Dermis microvascular lymphatic vessel endothelial cell (primary cell): ENCODE data around the gene RGPD8. TPM values are rescaled to one million over a fixed set of nuclear protein-coding genes. Genes with fewer than 3 reads are reported as not detected.
A peak's percentile ranks its signal among the peaks of the same experiment; 100 is the strongest.
"Not testable (repeated sequence)": the region's sequence is repeated elsewhere in the genome, so short reads cannot be mapped to it uniquely, and the experiment has no call there.

ENCODE experiments used
- DNase-seq, 2 donors: peaks; one replicate each; pipeline versions ENCODE4 v3.0.0 to v3.0.0-alpha.2; 2010; ENCODE audit warnings: low read depth in 2 of 2
- total RNA-seq: library from RNA; depleted of rRNA; stranded (reverse); fragments of >200 nt; gene quantifications from 2 replicates; pipeline ENCODE4 v1.2.1, GENCODE V29; 2014

RGPD8 gene
- total RNA-seq, 1 donor from 2014 or later = 6.2 TPM

- not testable (repeated sequence) for DNase-seq
Observed at GRCh38 chr2:112435716-112436431, 2.4 kb upstream of the RGPD8 start.

GRCh38 chr2:112434890-112435715 lies 1.7 kb upstream of the RGPD8 start:
- not testable (repeated sequence) for DNase-seq

DNA sequence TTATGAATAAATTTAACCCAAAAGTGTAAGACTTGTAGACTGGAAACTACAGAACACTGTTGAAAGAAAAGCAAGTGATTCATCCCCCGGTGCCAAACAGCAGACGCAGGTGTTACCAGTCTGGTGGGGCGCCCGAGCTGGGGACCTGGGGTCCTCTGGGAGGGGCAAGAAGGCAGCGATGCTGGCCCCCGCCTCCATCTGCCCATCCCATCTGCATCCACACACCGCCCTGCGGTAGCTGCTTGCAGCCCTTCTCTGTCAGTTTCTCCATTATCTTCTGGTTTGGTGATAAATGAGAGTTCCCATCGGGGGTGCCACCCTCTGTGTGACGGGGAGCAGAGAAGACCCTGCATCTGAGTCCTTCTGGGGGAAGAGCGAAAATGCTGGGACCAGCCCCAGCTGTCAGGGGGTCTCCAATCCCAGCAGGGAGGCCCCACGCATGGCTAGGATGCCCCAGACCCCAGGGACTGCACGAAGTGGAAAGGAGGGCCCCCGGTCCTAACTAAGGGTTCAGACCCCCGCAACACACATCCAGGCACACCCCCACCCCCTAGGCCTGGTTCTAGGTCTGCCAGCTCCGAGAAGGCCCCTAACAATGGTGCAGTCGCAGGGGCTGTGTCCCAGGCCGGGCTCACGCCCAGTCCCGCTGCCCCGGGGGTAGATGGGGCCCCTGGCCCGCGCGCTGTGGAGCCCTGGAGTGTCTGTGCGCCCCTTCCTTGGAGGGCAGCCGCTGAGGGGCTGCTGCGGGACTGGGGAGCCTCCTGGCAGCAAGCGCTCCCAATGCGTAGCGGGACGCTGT lies 686 bp upstream of the RGPD8 start:
- no peak for DNase-seq

DNA sequence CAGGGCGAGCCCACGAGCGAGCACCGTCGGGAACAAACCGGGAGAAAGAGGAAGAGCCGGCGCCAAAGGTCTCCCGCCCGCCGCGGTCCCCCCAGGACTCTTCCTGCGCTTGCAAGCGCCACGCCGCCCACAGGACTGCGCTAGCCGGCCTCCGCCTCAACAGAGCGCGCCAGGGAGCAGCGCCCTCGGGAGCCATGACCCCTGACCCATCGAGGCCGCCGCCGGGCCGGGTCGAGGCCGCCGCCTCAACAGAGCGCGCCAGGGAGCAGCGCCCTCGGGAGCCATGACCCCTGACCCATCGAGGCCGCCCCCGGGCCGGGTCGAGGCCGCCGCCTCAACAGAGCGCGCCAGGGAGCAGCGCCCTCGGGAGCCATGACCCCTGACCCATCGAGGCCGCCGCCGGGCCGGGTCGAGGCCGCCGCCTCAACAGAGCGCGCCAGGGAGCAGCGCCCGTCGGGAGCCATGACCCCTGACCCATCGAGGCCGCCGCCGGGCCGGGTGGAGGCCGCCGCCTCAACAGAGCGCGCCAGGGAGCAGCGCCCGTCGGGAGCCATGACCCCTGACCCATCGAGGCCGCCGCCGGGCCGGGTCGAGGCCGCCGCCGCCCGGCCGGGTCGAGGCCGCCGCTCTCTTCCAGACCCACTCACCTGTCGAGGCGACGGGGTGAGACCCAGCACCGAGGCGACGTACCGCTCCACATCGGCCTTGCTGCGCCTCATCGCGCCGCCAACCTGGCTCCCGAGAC lies 538 bp downstream of the RGPD8 start:
- DNase-seq = peak in 1 of 2 donors; percentile 23

- DNase-seq = not testable (repeated sequence)
Observed at GRCh38 chr2:112432390-112432734, 1.1 kb downstream of the RGPD8 start.

GRCh38 chr2:112431587-112432295 lies 1.7 kb downstream of the RGPD8 start:
- DNase-seq = peak in 1 of 2 donors; percentile 22

DNA sequence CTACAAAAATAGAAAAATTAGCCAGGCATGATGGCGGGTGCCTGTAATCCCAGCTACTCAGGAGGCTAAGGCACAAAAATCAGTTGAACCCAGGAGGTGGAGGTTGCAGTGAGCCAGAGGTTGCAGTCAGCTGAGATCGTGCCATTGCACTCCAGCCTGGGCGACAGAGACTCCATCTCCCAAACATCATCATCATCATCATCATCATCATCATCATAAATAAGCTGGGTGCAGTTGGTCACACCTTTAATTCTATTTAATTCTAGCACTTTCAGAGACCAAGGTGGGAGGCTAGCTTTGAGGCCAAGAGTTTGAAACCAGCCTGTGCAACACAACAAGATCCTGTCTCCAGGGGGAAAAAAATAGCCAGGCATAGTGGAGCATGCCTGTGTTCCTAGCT lies 8.9 kb downstream of the RGPD8 start:
- DNase-seq = not testable (repeated sequence)

GRCh38 chr2:112416860-112417259 lies 16.6 kb downstream of the RGPD8 start:
- not testable (repeated sequence) for DNase-seq

GRCh38 chr2:112360055-112360454 lies 73.4 kb downstream of the RGPD8 start:
- not testable (repeated sequence) for DNase-seq

DNA sequence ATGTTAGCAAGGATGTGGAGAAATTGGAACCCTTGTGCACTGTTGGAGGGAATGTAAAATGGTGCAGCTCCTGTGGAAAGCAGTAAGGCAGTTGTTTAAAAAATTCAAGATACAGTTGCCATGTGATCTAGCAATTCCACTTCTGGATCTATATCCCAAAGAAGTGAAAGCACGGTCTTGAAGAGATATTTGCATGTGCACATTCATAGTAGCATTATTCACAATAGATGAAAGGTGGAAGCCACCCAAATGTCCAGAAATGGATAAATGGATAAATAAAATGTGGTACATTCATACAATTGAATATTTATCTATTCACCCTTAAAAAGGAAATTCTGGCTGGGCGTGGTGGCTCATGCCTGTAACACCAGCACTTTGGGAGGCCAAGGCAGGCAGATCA lies 79.1 kb downstream of the RGPD8 start:
- DNase-seq = not testable (repeated sequence)

DNA sequence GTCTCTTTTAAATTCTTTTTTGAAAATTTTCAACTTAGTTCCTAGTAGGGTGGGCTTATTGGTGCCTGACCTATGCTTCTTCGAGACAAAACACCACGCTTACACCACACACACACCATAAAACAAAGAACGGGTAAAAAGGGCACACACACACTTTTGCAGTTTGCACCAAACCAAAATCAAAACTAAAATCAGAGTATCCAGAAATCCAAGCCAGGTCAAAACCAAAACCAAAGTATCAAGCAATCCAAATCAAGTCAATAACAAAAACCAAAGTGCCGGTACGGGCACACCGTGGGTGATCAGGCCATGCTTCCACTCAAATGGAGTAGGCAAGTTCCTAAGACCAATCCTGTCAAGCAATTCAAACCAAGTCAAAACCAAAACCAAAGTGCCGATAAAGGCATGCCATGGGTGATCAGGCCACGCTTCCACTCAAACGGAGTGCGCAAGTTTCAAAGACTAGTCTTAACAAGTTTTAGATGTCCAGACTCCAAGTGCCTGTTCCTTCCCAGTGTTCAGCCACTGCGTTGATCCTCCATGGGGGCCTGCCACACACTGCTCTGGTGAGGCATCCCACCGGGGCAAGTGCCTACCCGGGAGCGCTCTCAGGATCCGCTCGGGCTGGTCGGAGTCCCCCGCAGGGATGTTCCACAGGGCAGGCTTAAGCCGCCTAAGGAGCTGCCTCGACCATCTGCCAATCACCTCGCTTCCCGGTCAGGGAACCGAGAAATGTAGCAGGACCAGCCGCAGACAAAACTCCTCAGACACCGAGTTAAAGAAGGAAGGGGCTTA lies 80.4 kb downstream of the RGPD8 start:
- DNase-seq = not testable (repeated sequence)

- DNase-seq = not testable (repeated sequence)
Observed at GRCh38 chr2:112352292-112352691, 81.2 kb downstream of the RGPD8 start.

- DNase-seq = no peak
Observed at GRCh38 chr2:112345030-112346027, 88.1 kb downstream of the RGPD8 start.

DNA sequence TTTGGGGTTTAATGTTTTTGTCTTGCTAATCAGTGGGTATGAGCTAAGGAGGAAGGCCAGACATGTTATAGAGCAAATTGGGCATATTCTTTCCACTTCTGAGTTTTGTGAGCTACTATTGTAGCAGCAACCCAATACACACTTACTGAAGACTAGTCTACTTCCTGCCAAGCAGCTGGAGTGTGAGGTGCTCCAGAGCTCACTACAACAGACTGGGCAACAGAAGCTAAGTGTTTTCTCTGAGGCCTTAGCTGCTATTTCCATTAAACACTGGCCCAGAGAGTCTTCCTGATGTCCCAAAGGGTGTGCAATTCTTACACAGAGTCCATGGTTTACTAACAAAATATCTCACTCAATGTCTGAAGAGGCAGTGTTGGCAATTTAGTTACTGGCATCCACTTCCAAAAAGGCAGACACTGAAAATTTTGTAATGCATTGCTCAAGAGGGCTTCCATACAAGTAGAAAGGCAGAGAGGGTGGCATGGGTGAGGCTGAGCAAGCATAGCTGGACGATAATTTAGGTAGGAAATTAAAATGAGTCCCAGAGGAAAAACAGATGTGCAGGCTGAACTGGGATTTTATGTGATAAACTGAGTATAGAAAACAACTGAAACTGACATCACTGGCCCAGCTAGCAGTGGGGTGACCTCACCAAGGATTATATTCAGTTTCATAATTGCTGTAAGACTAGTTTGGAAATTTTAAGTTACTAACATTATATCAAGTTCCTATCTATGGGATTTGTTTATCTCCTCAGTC lies 89.4 kb downstream of the RGPD8 start:
- DNase-seq = no peak

DNA sequence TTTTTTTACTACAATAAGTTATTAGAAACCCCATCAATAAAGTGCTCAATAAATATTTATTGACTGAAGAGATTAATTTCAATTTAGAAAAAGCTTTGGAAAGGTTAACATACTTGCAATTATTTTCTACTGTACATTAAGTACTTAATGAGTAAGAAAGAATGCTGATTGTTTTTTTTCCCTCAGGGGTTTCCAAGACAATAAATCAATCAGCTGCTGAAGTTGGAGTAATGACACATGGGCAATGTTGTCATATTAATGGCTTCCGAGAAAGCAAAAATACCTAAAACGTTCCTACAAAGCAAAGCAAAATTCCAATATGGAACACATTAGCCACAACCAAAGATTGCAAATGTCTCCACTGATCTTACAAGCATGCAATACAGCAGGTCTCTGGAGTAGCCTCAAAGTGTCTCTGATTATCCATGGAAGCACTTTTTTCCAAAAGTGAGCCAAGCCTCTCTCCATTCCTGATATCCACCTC lies 91.3 kb downstream of the RGPD8 start:
- DNase-seq = peak in 1 of 2 donors; percentile 38

- DNase-seq = no peak
Observed at GRCh38 chr2:112340475-112341267, 92.8 kb downstream of the RGPD8 start.

DNA sequence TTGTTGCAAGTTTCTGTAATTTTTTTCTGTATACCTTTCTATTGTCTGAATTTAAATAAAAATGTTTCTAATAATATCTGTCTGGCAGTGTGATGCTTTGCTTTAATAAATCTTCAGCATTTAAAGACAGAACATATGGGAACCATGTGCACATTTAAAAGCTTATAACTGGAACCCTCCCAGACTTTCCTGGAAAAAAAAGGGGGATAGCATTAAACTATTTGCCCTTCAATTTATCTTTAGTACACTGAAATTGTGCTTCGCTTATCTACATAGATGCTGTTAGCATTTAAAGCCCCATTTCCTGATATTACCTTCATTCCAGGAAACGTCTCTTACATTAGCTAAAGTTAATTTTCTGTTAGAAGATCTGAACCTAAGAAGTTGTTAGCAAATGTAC lies 93.5 kb downstream of the RGPD8 start:
- no peak for DNase-seq
